Bone marrow (tissue), 2 donors: ENCODE data around the gene FAM20B.
"Not testable (repeated sequence)": the region's sequence is repeated elsewhere in the genome, so short reads cannot be mapped to it uniquely, and the experiment has no call there.

Experiments used
- DNase-seq, 2 donors: peaks; one replicate each; lab custom pipeline; 2025; lab: John Stamatoyannopoulos, UW

FAM20B gene

DNA sequence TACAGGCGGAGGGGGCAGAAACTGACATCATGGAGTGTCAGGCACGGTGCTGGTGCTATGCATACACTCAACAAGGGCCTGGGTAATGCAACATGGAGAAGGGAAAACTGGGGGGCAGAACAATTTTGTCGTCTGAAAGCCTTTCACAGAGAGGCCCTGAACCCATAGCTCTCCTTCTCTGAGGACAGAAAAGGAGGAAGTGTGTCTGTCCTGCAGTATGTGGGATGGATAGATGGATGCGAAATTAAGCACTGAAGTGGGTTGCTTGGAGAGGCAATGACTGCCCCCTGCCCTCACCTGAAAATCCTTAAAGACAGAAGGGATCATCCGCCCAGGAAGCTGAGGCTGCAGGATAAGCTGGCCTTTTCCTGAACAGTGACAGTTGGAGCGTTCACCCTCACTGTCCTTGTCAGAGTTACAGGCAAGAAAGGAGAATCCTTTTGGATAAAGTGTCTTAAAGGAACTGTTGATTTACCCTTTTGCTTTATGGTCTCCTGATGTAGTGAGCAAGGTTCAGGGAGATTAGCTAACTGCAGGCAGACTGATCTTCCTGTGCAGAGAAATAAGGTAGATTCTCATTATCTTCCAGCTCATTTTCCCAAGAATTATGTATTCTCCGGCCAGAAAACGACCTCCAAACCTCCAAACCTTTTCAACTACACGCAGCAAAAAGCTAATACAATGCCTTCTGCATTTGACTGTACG lies 1.6 kb upstream of the FAM20B start:
- DNase-seq: no peak

DNA sequence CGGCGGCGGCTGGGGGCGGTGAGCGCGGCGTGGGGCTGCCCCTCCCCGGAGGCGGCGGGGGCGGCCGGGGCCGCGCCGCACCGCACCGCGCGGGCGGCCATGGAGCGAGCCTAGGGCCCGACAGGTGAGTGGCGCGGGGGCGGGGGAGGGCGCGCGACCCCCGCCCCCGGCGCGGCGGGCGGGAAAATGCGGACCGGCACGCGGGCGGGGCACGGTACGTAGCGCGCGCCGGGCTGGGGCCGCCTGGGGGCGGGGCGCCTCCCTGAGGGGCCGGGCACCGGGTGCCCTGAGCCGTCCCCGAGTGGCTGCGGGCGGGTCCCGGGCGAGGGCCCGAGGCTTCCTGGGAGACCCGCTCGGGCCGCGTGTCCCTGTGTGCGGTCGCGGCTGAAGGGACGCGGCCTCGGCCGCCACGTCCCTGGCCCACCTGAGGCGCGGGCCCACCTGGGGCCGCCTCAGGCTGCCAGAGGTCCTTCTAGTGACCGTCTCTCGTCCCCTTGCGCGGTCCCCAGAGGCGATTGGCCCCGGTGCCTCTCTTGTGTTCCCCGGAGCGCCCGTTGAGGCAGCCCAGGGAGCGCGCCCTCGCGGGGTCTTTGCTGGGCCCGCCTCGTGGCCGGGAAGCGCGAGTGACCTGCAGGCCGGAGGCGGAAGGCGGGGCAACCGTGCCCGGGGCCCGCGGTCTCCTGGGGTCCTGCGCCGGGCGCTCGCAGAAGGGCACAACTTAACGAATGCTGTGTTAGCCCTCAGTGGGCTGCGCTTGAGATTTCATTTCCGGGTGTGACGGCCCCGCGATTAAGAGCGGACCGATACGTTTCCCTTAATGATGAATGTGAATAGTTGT lies 500 bp downstream of the FAM20B start:
- DNase-seq: peak in 1 of 2 donors; percentile 75

GRCh38 chr1:179026813-179027669 lies 1.3 kb downstream of the FAM20B start:
- DNase-seq: no peak

GRCh38 chr1:179029321-179029759 lies 3.6 kb downstream of the FAM20B start:
- DNase-seq: no peak

GRCh38 chr1:179030130-179030529 lies 4.4 kb downstream of the FAM20B start:
- DNase-seq: no peak

DNA sequence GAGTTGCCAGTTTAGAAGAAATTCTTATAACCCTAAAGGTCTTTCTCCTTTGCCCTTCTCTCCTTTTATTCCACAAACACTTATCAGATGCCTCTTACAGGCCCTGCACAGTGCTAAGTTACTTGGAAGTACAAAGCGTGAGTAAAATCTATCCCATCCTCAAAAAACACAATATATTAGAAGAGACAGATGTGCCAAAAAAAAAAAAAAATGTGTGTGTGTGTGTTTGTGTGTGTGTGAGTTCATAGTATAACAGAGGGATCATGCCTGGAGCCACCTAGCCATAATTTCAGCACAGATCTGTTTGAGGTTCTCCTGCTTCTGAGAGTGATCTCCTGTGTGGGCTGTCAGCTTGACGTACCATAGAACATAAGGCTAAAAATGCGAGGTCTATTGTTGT lies 5.0 kb downstream of the FAM20B start:
- no peak for DNase-seq

- no peak for DNase-seq
Observed at GRCh38 chr1:179031284-179031683, 5.6 kb downstream of the FAM20B start.

- DNase-seq: no peak
Observed at GRCh38 chr1:179031855-179032513, 6.3 kb downstream of the FAM20B start.

DNA sequence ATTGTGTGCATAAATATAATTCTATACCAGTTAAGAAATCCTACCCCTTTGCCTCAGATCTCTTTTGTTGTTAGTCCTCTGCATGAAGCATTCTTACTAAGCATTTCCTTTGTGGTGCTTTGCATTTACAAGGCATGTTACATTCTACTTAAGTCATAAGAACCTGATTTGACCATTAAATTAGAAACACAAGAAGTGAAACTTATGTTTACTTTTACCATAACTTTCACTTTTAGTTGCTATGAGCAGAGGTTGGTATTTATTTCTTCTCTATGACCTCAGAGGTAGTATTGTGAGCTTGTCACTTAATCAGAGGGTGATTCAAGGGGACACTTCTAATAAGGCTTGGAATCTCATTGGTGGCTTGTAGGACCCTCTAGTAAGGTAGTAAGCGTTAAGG lies 9.0 kb downstream of the FAM20B start:
- DNase-seq: peak in 1 of 2 donors; percentile 46

DNA sequence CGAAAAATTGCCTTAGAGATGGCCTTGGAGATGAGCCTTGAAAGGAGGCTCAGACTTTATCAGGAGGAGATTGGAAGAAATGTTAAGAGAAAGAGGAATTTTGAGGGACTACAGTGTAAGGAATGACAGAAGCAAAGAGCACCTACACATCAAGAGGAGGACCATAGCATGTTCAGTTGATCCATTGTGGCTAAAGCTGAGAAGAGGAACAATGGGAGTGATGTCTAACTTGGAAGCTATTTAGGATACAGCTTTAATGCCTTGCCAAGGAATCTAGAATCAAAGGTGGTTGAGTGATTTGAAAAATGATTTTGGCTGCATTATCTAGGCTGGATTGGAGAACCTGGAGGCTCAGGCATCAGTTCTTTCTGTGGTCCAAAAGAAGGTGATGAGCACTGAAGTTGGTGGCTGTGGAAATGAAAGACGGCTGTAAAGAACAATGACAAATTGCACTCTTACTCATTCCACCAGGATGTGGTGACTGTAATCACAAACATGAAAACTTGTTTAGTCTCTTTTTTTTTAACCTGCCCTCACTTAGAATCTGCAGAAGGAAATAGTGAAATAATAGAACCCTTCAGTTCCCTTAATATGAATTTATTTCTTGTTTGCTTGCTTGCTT lies 11.3 kb downstream of the FAM20B start:
- no peak for DNase-seq

GRCh38 chr1:179038528-179039281 lies 13.0 kb downstream of the FAM20B start:
- no peak for DNase-seq

DNA sequence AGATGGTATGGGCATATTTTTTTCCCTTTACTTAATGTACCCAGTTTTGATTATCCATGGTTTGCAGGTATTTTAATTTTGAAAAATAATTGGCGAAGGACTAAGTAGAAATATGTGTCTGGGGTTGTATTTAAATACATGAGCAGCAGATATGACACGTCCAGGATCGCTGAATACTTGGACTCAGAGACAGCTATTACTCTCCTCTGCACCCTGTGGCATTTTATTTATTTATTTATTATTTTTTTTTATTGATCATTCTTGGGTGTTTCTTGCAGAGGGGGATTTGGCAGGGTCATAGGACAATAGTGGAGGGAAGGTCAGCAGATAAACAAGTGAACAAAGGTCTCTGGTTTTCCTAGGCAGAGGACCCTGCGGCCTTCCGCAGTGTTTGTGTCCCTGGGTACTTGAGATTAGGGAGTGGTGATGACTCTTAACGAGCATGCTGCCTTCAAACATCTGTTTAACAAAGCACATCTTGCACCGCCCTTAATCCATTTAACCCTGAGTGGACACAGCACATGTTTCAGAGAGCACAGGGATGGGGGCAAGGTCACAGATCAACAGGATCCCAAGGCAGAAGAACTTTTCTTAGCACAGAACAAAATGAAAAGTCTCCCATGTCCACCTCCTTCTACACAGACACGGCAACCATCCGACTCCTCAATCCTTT lies 13.9 kb downstream of the FAM20B start:
- not testable (repeated sequence) for DNase-seq

DNA sequence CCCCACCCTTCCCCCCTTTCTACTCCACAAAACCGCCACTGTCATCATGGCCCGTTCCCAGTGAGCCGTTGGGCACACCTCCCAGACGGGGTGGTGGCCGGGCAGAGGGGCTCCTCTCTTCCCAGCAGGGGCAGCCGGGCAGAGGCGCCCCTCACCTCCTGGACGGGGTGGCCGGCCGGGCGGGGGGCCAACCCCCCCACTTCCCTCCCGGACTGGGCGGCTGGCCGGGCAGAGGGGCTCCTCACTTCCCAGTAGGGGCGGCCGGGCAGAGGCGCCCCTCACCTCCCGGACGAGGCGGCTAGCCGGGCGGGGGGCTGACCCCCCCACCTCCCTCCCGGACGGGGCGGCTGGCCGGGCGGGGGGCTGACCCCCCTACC lies 14.5 kb downstream of the FAM20B start:
- DNase-seq: not testable (repeated sequence)

GRCh38 chr1:179042087-179042486 lies 16.4 kb downstream of the FAM20B start:
- DNase-seq: no peak

DNA sequence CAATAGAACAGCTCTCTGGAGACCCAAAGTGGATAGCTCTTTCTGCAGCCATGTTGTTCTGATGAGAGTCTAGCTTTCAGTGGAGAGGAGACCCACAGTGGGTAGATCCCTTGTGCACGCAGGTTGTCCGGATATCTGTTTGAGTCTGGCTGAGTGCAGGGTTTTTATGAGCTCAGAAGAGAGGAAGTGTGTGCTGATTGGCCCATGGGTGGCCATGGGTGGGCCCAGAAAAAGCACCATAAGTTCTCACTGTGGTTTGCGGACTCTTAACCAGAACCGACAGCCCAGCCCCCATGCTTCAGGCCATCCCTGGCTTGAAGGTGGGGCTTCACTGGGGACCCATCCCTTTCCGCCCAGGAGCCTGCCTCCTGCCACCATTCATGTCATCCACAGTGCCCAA lies 17.0 kb downstream of the FAM20B start:
- DNase-seq: no peak

DNA sequence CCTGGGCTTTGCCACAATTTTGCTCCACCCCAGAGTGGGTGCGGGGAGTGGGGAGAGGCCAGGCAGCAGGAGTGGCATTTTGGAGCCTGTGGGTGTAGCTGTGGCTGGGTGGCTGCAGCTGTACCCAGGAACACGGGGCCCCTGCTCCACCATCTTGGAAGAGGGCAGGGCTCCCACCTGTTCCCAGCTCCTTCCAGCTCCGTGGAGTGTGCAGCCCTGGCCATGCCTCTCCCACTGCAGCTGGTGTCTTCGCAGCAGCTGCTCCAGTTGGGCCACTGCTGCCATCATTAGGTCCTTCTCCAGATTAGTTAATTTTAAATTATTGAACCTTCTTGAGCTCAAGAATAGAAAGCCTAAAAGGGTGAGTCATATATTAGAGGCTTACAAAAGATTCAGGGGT lies 17.6 kb downstream of the FAM20B start:
- DNase-seq: no peak

- no peak for DNase-seq
Observed at GRCh38 chr1:179043907-179044306, 18.2 kb downstream of the FAM20B start.

DNA sequence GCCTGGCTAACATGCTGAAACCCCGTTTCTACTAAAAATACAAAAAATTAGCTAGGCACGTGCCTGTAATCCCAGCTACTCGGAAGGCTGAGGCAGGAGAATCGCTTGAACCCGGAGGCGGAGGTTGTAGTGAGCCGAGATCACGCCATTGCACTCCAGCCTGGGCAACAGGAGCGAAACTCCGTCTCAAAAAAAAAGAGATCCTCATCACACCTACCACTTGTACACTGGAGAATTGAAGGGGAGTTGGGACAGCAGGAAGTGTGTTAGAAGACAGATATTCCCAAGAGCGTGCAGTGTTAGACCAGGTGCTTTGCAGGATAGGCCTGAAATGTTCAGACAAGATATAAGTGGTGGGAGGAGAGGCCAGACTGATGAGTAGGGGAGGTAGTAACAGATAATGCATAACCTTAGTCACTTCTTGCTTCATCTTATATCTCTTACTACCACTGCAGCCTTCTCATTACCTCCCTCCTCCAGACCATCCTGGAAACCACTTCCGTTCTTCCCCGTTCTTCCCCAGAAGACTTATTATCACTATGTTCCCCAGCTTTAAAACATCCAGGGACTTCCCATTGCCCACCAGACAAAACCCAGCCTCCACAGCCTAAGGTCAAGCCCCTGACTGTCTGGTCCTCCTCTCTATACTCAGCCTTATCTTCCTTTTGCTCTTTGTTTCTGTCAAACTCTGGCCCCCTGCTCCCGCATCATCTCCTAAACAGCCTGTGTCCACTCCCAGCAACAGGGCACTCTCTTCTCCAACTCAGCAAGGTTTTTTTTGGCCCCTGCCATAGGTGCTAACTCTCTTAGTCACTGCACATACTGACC lies 21.3 kb downstream of the FAM20B start:
- no peak for DNase-seq

DNA sequence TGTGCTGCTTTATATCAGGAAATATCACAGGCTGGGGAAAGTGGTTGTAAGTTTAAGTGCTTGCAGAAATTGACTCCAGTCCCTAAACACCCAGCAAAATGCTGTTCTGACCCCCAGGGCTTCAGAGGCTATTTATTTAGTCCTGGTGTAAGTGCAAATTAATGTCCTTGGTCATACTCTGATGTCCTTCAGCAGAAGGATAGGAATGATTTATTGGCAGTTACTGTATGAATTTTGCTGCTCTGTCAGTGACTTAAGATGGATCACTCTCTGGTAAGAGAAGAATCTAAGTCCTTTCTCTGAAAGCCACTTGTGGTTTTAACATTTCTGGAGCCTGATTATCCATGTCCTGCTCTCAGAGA lies 21.9 kb downstream of the FAM20B start:
- DNase-seq: no peak
